GM19351 (cell line): ENCODE measurements around the gene CCNG2.

ENCODE experiments used
- ATAC-seq: cut with Tn5 transposase; IDR thresholded peaks from one replicate; pipeline ENCODE4 v1.9.1; 2021; ENCODE audit warnings: mild to moderate bottlenecking, moderate library complexity; ENCODE audit not compliant: unreplicated experiment

The CCNG2 gene

DNA sequence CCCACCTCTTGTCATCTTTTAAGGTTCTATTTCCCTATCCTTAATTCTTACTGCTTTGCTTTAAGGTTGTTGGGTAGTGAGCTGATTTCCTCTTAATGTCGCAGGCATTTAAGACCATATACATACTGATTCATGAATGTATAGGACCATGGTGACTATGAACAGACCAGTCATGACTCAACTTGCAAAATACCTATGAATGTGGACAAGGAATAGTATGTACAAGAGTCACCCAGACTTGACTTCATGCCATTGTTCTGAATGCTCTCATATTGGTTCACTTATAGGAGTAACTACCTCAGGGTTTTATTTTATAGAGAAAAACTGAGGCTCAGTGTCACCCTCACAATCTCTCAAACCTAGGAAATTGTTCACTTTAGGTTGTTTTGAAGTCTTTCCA, 44.3 kb downstream of the CCNG2 start:
- no peak for ATAC-seq

DNA sequence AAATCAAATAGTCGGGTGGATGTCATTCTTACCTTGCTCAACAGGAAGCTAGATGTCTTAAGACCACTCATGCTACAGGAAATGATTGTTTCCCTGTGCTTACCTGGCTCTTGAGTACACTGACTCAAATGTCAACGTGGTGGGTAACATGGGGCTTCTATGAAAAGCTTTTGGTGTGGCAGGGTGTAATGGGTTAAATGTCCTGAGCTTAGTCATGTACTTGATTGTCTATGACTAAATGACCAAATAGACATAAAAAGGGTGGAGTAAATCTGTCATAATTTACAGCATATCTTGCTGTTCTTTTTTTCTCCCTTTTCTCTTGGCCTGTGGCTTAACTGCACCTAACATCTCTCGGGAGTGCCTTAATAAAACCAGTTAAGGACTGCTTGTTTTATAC, 44.9 kb downstream of the CCNG2 start:
- ATAC-seq = no peak

DNA sequence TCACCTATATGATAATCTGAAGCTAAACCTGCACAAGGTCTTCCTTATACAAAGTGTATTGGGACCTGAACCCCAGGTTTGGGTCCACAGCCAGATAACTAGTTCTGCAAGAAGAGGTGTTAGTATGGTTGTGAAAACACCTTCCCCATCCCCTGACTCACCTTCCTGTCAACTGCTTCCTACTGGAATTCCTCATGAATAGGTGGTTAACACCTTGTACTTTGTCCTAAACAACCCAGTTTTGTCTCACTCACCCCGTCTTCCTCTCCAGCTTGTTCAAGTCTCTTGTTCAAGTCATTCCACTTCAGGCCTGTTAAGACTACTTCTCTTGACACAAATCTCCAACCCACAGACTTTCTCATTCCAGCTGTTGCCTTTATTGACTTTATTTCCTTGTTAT, 45.5 kb downstream of the CCNG2 start:
- no peak for ATAC-seq

DNA sequence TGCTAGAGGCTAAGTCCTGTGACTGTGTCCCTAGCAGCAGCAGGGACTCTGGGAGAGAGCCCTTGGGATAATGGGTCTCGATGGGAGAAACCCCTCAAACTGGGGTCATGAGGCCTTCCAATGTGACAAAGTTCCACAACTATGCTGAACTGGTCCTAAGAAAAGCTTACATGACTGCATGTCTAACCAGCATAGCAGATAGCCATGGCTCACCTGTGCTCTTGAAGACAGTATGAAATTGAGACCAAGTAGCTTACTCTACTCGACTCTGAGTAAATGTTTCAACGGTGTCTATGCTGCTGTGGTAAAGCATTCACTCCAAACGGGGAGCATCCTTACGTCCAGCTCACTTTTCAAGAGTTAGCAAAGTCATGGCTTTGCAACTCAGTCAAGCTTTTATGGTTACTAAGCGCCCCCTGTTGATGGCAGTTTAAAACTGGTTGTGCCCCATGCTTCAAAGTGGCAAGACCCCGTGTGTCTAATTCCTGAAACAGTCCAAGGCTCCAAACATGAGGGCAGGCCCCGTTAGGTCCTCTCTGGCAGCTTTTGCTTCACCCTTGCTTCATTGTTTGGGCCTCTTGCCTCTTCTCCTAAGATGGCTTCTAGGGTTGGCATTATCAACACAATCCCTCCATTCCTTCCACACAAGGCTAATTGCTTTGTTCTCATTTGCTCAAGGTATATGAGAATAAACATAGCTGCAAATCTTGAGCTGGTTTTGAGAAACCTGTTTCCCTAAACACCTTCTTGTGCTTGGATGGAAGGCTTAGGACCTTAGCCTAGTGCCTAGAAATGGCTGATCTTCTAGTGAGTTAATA, 46.6 kb downstream of the CCNG2 start:
- peak; percentile 86 for ATAC-seq

DNA sequence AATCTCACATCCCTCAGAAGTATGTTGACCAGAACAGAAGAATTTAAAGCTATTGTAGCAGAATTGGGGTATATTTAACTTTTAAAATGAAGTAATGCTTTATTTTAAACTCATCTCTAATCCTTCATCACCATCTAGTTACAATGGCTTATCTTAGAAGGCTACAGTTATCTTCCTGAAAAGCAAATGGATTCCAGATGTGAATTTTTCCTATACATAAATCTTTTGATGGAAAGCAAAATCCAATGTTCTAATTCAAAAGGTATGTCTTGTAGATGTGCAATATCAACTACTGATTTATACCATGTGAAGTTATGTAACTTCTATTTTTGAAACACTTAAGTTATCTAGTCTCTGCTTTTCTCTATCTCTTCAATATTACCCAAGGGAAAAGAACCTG, 47.6 kb downstream of the CCNG2 start:
- no peak for ATAC-seq

DNA sequence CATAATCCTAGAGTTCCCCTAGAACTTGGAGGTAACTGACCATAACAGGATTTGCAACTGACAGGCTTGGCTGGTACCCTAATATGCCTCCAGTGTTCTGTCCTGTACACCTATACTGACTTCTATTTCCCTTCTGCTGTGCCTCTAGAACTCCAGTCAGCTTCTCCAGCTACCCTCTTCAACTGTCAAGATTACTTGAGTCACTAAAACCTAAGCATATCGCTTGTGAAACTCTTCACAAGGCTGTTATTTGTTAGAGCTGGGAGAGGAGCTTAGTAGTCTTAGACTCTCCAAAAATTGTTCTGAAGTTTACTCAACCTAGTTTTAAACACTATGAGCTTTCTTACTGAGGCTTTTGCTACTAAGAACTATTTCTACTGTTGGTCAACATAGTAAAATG, 52.0 kb downstream of the CCNG2 start:
- no peak for ATAC-seq

DNA sequence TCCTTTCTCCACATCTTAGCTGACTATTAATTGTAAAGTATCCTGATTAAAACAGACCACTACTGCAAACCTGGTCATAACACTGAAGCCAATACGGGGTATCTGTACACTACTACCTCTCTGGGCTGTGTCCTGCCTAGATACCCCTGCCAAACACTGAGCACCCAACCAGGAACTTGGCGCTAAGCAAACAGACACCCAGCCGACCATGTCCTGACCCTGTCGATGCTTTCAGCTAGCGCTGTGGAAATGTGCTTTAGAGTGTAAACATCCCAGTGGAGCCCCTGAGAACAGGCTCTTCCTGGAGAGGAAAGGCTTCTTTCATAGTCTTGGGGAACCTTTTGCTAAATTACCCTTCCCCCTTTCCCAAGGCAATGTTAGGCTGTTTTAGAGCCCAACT, 52.9 kb downstream of the CCNG2 start:
- no peak for ATAC-seq

DNA sequence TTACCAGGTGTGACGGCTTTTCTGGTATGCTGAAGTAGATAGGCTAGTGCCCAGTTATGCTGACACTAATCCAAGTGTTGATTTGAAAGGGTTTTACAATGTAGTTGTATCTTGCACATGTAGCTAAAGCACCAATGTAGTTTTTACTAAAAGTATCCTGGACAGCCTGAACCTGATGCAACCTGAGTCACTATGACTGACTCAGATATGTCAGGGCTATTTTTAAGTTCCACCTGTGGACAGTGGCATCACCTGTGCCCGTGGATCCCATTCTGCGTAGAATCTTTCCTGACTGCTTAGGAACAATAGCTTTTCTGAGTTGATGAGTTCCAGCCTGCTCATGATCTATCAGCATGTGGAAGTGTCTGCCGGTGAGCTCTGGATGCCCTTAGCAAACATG, 58.1 kb downstream of the CCNG2 start:
- ATAC-seq = no peak

DNA sequence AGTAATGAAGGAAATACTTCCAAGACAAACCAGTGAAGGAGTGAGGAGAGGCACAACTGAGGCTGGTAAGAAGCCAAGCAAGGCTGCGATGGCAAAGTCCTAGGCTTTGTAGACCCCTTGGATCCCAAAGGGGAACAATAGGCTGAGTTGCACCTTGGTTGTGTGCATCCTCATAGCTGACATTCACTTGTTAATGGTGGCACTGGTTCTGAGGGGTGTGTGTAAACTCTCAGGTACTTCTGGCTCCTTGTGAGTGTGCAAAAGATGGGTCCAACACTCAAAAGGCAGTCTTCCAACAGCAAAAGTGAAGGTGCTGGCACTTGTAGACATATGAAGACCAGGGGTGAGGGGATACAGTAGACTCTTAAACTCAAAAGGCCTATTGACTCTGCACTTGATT, 60.5 kb downstream of the CCNG2 start:
- ATAC-seq = no peak

DNA sequence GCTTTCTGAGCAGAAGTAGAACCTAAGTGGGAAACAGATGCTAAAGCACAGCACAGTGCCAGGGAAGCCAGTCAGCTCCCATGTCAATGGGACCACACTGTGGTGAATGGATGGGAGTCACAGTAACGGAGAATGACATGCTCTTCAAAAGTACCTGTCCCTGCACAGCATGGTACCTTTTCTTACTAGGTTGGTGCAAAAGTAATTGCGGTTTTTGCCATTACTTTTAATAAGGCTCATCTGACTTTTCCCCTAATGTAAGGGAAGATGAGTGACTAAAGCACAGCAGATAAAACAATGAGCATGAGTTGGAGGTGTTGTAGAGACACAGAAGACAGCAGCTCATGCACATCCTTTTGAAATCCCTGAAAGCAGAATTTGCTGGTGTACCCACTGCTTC, 62.3 kb downstream of the CCNG2 start:
- ATAC-seq = no peak
